HepG2 (cell line): Measurements from ENCODE around the gene MACROD2. TPM values are rescaled to one million over a fixed set of nuclear protein-coding genes. Genes with fewer than 3 reads are reported as not detected.

Experiments
- EZH2 ChIP-seq: conservative IDR thresholded peaks from 2 replicates; pipeline ENCODE4 v1.6.1; 2012; ENCODE audit warnings: mild to moderate bottlenecking, low read depth, low read length, moderate library complexity
- GABPB1 ChIP-seq: IDR thresholded peaks from 2 replicates; pipeline ENCODE4 v1.6.1; 2016; ENCODE audit warnings: mild to moderate bottlenecking, missing genetic modification reagents, moderate library complexity, missing compliant biosample characterization
- GATA4 ChIP-seq: sonication (generic); IDR thresholded peaks from 2 replicates; pipeline ENCODE4 v1.6.1; 2016; ENCODE audit warnings: antibody characterized with exemption, low read depth, borderline replicate concordance
- HMGA1 ChIP-seq: sonication (generic); formaldehyde crosslinking; conservative IDR thresholded peaks from 2 replicates; pipeline ENCODE4 v1.4.0; 2020; ENCODE audit warnings: missing genetic modification reagents
- MAFF ChIP-seq: IDR thresholded peaks from 2 replicates; pipeline ENCODE4 v1.6.1; 2011; ENCODE audit warnings: low read depth, low read length, improper control_type of control experiment
- MED8 ChIP-seq: sonication (generic); formaldehyde crosslinking; IDR thresholded peaks from 2 replicates; pipeline ENCODE4 v1.8.1; 2023; ENCODE audit warnings: mild to moderate bottlenecking, missing genetic modification reagents; ENCODE audit not compliant: insufficient replicate concordance
- MEIS2 ChIP-seq: sonication (generic); formaldehyde crosslinking; IDR thresholded peaks from 2 replicates; pipeline ENCODE4 v1.9.0; 2021; ENCODE audit warnings: mild to moderate bottlenecking, missing genetic modification reagents
- MXD4 ChIP-seq: IDR thresholded peaks from 2 replicates; pipeline ENCODE4 v1.6.1; 2016; ENCODE audit warnings: mild to moderate bottlenecking, missing biosample characterization, missing genetic modification reagents
- MYC ChIP-seq: sonication (generic); formaldehyde crosslinking; IDR thresholded peaks from 2 replicates; pipeline ENCODE4 v1.9.0; 2021; ENCODE audit warnings: missing genetic modification reagents, borderline replicate concordance
- NFRKB ChIP-seq: fragments of 450-650 bp; IDR thresholded peaks from 2 replicates; pipeline ENCODE4 v1.6.1; 2017
- PLRG1 ChIP-seq: fragments of 450-650 bp; conservative IDR thresholded peaks from 2 replicates; pipeline ENCODE4 v1.6.1; 2016
- PPARG ChIP-seq: conservative IDR thresholded peaks from 2 replicates; pipeline ENCODE4 v1.6.1; 2016; ENCODE audit warnings: missing biosample characterization, missing genetic modification reagents
- PREB ChIP-seq: sonication (generic); formaldehyde crosslinking; IDR thresholded peaks from 2 replicates; pipeline ENCODE4 v1.4.0; 2020; ENCODE audit warnings: missing genetic modification reagents
- SP140L ChIP-seq: sonication (generic); formaldehyde crosslinking; IDR thresholded peaks from 2 replicates; pipeline ENCODE4 v1.4.0; 2020; ENCODE audit warnings: missing genetic modification reagents, borderline replicate concordance
- THAP11 ChIP-seq: IDR thresholded peaks from 2 replicates; pipeline ENCODE4 v1.6.1; 2016; ENCODE audit warnings: missing biosample characterization, missing genetic modification reagents
- ZFP36L1 ChIP-seq: sonication (generic); formaldehyde crosslinking; IDR thresholded peaks from 2 replicates; pipeline ENCODE4 v1.8.0; 2022; ENCODE audit warnings: mild to moderate bottlenecking, missing genetic modification reagents, moderate library complexity
- ZNF253 ChIP-seq: sonication (generic); formaldehyde crosslinking; IDR thresholded peaks from 2 replicates; pipeline ENCODE4 v1.8.0; 2022; ENCODE audit warnings: mild to moderate bottlenecking, missing genetic modification reagents, borderline replicate concordance
- ZNF431 ChIP-seq: sonication (generic); formaldehyde crosslinking; IDR thresholded peaks from 2 replicates; pipeline ENCODE4 v1.9.0; 2022; ENCODE audit warnings: missing genetic modification reagents, low read depth, mild to moderate bottlenecking, borderline replicate concordance
- ZNF549 ChIP-seq: sonication (generic); formaldehyde crosslinking; IDR thresholded peaks from 2 replicates; pipeline ENCODE4 v1.5.0; 2020; ENCODE audit warnings: missing genetic modification reagents
- ZNF777 ChIP-seq: sonication (generic); formaldehyde crosslinking; IDR thresholded peaks from 2 replicates; pipeline ENCODE4 v1.4.0; 2020; ENCODE audit warnings: missing genetic modification reagents
- ZNF790 ChIP-seq: sonication (generic); formaldehyde crosslinking; IDR thresholded peaks from 2 replicates; pipeline ENCODE4 v1.8.0; 2022; ENCODE audit warnings: missing genetic modification reagents, mild to moderate bottlenecking, borderline replicate concordance
- polyA plus RNA-seq, 8 experiments: library from polyadenylated mRNA; depleted of rRNA in 3 of 8; stranded (reverse) in 7 of 8; unstranded in 1 of 8; fragments of >200 nt; fragmentation: Illumina TruSeq in 4 of 8; extraction: Trizol in 4 of 8; gene quantifications; 2 replicates each; pipeline versions ENCODE4 v1.2.1 to v1.2.3, GENCODE V29; 2011 to 2016; ENCODE audit warnings: low read depth in 4 of 8, missing spikeins in 1 of 8, mixed read lengths in 1 of 8; ENCODE audit not compliant: insufficient read depth in 1 of 8
- total RNA-seq, 5 experiments: library from RNA; depleted of rRNA; stranded (reverse); fragments of >200 nt; fragmentation: Illumina TruSeq; extraction: Trizol; gene quantifications; 2 replicates each; pipeline ENCODE4 v1.2.3, GENCODE V29; 2016; ENCODE audit warnings: low read depth in 1 of 5
- TF ChIP-seq, protein P1 (sequence below): sonication (generic); formaldehyde crosslinking; IDR thresholded peaks from 2 replicates; pipeline ENCODE4 v1.4.0; 2020; ENCODE audit warnings: mild to moderate bottlenecking, missing genetic modification reagents
- TF ChIP-seq, protein P2 (sequence below): sonication (generic); formaldehyde crosslinking; IDR thresholded peaks from 2 replicates; pipeline ENCODE4 v1.5.1; 2020; ENCODE audit warnings: missing genetic modification reagents, mild to moderate bottlenecking, borderline replicate concordance

The MACROD2 gene
- total and polyA plus RNA-seq, 2 of the 13 experiments (the other 11 are each of a cell fraction or from before 2014, with no cell fraction given): 0.13 to 0.51 TPM

- no peak for TF ChIP-seq NFRKB
- 0 out of 2 replicates have a peak, but pooled peaks have one; percentile 42 for TF ChIP-seq SP140L (CRISPR knock-in tag)
- no peak for TF ChIP-seq MAFF
- TF ChIP-seq MEIS2 (CRISPR knock-in tag): no peak
- no peak for TF ChIP-seq ZNF790
- TF ChIP-seq, protein P1, sequence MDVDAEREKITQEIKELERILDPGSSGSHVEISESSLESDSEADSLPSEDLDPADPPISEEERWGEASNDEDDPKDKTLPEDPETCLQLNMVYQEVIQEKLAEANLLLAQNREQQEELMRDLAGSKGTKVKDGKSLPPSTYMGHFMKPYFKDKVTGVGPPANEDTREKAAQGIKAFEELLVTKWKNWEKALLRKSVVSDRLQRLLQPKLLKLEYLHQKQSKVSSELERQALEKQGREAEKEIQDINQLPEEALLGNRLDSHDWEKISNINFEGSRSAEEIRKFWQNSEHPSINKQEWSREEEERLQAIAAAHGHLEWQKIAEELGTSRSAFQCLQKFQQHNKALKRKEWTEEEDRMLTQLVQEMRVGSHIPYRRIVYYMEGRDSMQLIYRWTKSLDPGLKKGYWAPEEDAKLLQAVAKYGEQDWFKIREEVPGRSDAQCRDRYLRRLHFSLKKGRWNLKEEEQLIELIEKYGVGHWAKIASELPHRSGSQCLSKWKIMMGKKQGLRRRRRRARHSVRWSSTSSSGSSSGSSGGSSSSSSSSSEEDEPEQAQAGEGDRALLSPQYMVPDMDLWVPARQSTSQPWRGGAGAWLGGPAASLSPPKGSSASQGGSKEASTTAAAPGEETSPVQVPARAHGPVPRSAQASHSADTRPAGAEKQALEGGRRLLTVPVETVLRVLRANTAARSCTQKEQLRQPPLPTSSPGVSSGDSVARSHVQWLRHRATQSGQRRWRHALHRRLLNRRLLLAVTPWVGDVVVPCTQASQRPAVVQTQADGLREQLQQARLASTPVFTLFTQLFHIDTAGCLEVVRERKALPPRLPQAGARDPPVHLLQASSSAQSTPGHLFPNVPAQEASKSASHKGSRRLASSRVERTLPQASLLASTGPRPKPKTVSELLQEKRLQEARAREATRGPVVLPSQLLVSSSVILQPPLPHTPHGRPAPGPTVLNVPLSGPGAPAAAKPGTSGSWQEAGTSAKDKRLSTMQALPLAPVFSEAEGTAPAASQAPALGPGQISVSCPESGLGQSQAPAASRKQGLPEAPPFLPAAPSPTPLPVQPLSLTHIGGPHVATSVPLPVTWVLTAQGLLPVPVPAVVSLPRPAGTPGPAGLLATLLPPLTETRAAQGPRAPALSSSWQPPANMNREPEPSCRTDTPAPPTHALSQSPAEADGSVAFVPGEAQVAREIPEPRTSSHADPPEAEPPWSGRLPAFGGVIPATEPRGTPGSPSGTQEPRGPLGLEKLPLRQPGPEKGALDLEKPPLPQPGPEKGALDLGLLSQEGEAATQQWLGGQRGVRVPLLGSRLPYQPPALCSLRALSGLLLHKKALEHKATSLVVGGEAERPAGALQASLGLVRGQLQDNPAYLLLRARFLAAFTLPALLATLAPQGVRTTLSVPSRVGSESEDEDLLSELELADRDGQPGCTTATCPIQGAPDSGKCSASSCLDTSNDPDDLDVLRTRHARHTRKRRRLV (CRISPR knock-in tag): no peak
- TF ChIP-seq PLRG1: no peak
- TF ChIP-seq MED8 (CRISPR knock-in tag): no peak
- TF ChIP-seq THAP11 (CRISPR knock-in tag): peak; percentile 72
- no peak for TF ChIP-seq ZNF549 (CRISPR knock-in tag)
- no peak for TF ChIP-seq GATA4
- no peak for TF ChIP-seq ZNF253 (CRISPR knock-in tag)
- TF ChIP-seq ZNF431 (CRISPR knock-in tag): no peak
- no peak for TF ChIP-seq MXD4
- TF ChIP-seq GABPB1 (CRISPR knock-in tag): peak; percentile 34; the same call in 1 of the 2 replicates
- TF ChIP-seq MYC (CRISPR knock-in tag): no peak
- no peak for TF ChIP-seq PPARG
- TF ChIP-seq EZH2: no peak
- TF ChIP-seq, protein P2, sequence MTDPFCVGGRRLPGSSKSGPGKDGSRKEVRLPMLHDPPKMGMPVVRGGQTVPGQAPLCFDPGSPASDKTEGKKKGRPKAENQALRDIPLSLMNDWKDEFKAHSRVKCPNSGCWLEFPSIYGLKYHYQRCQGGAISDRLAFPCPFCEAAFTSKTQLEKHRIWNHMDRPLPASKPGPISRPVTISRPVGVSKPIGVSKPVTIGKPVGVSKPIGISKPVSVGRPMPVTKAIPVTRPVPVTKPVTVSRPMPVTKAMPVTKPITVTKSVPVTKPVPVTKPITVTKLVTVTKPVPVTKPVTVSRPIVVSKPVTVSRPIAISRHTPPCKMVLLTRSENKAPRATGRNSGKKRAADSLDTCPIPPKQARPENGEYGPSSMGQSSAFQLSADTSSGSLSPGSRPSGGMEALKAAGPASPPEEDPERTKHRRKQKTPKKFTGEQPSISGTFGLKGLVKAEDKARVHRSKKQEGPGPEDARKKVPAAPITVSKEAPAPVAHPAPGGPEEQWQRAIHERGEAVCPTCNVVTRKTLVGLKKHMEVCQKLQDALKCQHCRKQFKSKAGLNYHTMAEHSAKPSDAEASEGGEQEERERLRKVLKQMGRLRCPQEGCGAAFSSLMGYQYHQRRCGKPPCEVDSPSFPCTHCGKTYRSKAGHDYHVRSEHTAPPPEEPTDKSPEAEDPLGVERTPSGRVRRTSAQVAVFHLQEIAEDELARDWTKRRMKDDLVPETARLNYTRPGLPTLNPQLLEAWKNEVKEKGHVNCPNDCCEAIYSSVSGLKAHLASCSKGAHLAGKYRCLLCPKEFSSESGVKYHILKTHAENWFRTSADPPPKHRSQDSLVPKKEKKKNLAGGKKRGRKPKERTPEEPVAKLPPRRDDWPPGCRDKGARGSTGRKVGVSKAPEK: no peak
- no peak for TF ChIP-seq HMGA1 (CRISPR knock-in tag)
- TF ChIP-seq ZFP36L1 (CRISPR knock-in tag): no peak
- TF ChIP-seq ZNF777 (CRISPR knock-in tag): no peak
- no peak for TF ChIP-seq PREB (CRISPR knock-in tag)
Measured at GRCh38 chr20:14337400-14338171, 342.3 kb downstream of the MACROD2 start, which contains the start of gene FLRT3 (continued).
